ENCODE results near the gene COG5. TPM values are rescaled to one million over a fixed set of nuclear protein-coding genes. Genes with fewer than 3 reads are reported as not detected.

The COG5 gene
- total RNA-seq, 1 donor from 2014 or later, result 37.2 TPM

DNA sequence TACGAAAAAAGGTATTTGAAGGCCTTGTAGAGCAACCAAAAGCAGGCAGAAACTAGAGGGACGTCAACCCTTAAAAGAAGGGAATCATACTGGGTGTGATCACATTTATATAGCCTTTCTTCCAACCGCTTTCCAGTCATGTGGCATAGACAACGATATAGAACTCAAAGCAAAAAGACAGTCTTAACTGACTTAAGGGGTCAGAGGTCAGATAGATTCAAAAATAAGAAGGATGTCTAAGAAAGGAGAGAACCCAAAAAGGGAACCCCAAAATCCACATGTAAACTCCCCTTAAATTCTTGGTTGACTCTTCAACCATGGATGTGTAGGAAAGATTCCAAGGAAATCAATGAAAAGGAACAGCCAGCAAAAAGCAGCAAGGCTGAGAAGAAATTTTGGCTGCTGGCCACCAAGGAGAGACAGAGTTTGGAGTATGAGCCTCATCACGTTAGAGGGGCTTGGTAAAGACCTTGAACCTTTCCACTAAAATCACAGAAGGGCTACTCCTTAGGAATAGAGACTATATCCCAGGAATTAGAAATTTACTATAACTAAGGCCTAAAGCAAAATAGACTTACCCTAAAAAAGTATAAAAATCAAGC, 24.9 kb upstream of the COG5 start:
- Mint-ChIP-seq H3K27me3 (no peaks in the 10 kb centered on the region), H3K9me3 (peaks cover 4% of the 10 kb centered on the region), H3K36me3 (peaks cover 17% of the 10 kb centered on the region), H3K4me3 (no peak overlapping the region), H3K4me1 (ENCODE audit: unreplicated experiment) (peaks cover 5% of the 10 kb centered on the region), H3K27ac (no peak overlapping the region)
- DNase-seq (ENCODE audit: extremely low spot score, unreplicated experiment), result no peak
- TF ChIP-seq, protein P1, sequence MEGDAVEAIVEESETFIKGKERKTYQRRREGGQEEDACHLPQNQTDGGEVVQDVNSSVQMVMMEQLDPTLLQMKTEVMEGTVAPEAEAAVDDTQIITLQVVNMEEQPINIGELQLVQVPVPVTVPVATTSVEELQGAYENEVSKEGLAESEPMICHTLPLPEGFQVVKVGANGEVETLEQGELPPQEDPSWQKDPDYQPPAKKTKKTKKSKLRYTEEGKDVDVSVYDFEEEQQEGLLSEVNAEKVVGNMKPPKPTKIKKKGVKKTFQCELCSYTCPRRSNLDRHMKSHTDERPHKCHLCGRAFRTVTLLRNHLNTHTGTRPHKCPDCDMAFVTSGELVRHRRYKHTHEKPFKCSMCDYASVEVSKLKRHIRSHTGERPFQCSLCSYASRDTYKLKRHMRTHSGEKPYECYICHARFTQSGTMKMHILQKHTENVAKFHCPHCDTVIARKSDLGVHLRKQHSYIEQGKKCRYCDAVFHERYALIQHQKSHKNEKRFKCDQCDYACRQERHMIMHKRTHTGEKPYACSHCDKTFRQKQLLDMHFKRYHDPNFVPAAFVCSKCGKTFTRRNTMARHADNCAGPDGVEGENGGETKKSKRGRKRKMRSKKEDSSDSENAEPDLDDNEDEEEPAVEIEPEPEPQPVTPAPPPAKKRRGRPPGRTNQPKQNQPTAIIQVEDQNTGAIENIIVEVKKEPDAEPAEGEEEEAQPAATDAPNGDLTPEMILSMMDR (conservative IDR thresholded peaks at IDR 0.05), result no peak

DNA sequence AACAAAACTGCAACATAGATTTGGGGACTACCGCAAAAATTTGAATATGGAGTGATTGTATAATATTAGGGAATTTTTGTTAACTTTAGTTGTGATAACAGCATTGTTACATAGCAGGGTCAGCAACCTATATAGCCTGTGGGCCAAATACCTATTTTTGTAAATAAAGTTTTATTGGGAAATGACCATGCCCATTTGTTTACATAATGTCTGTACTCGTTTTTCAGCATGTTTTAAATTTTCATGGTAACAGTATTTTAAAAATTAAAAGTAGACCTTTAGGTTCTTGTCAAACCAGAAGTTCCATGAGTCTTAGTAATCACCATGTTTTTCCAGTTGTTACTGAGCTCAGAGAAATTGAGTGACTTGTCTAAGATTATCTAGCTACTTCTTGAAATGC, 21.0 kb upstream of the COG5 start:
- no peak for DNase-seq (ENCODE audit: extremely low spot score, unreplicated experiment)
- Mint-ChIP-seq H3K27me3 (no peaks in the 10 kb centered on the region), H3K4me3 (no peak overlapping the region), H3K27ac (peak overlapping the region; percentile 39), H3K9me3 (peaks cover 4% of the 10 kb centered on the region), H3K36me3 (peaks cover 15% of the 10 kb centered on the region), H3K4me1 (ENCODE audit: unreplicated experiment) (peaks cover 14% of the 10 kb centered on the region)
- TF ChIP-seq, protein P1 (conservative IDR thresholded peaks at IDR 0.05), result no peak

DNA sequence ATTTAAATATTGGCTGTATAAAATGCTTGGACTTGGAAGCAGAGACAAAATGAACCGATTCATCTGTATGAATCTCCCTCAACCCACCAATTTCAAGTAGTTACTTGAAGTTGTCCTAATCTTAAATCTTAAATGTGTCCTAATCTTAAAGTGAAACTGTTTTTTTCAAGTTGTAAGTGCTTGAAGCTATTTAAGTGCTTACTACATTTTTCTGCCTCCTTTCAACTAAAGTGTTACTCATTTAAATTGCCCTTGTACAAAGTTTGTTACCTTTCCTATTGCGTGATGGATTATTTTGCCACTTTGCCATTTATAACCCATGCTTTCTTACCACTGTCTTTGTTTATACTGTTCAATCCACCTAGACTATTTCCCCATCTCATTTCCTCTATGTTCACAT, 19.2 kb upstream of the COG5 start:
- H3K4me1 Mint-ChIP-seq (ENCODE audit: unreplicated experiment), result peaks cover 14% of the 10 kb centered on the region
- TF ChIP-seq, protein P1 (conservative IDR thresholded peaks at IDR 0.05), result no peak
- no peaks in the 10 kb centered on the region for H3K27me3 Mint-ChIP-seq
- no peak overlapping the region for H3K27ac Mint-ChIP-seq
- peaks cover 8% of the 10 kb centered on the region for H3K36me3 Mint-ChIP-seq
- H3K9me3 Mint-ChIP-seq, result peaks cover 4% of the 10 kb centered on the region
- H3K4me3 Mint-ChIP-seq, result no peak overlapping the region
- DNase-seq (ENCODE audit: extremely low spot score, unreplicated experiment), result no peak

DNA sequence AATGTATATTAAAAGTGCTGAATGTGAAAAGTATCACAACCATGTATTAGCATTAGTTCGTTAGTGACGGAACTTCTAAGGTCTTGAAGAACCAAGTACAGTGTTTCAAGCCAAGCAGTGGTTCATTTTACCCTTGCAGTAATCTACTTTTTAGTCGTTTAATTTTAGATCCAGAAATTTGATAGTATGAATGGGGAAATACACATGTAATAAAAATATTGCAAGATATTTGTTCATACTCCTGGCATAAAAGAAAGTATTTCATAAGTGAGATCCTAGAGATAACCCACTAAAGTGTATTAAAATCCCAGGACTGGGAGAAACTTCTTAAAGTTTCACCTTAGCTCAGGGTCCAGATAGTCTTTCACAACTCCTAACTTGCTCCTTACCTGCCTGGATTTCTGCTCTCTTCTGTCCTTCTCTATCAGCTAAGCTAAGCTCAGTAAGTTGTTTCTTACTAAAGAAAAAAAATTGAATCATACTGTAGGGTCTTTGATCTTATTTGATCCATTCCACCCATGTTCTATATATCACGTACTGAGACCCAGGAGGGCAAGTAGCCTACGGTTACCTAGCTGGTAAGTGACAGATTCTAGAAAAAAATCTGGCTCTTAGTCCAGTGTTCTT, 17.8 kb upstream of the COG5 start:
- H3K27ac Mint-ChIP-seq, result peak overlapping the region; percentile 11
- peaks cover 4% of the 10 kb centered on the region for H3K9me3 Mint-ChIP-seq
- DNase-seq (ENCODE audit: extremely low spot score, unreplicated experiment), result no peak
- H3K36me3 Mint-ChIP-seq, result peaks cover 8% of the 10 kb centered on the region
- TF ChIP-seq, protein P1 (conservative IDR thresholded peaks at IDR 0.05), result no peak
- peak overlapping the region; percentile 89 for H3K4me3 Mint-ChIP-seq
- H3K4me1 Mint-ChIP-seq (ENCODE audit: unreplicated experiment), result peaks cover 14% of the 10 kb centered on the region
- H3K27me3 Mint-ChIP-seq, result no peaks in the 10 kb centered on the region

DNA sequence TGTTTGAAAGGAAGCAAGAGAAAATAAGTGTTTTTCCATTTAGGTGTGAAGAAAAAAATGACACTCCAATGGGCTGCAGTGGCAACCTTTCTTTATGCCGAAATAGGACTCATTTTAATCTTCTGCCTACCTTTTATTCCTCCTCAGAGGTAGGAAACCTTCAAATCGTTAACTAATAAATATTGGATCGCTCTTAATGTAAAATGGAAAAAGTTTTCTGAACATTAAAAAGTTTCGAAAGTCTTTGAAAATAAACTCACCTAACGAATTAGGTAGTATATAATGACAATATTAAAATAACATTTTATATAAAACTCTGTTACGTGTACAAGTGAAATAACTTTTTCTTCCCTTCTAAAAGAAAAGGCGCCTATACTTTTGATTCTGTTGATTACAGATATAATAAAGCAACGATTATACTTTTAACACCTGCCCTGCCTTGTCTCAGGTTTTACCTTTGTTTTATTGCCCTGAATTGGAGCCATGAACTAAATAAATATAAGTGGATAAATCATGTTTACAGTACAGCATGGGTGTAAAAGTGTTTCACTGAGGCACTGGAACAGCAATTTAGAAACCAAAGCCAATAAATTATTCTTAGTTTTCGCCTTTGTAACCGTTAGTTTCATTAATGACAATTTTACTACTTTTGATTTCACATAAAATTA, 17.1 kb upstream of the COG5 start:
- Mint-ChIP-seq H3K27ac (peak overlapping the region; percentile 74), H3K27me3 (no peaks in the 10 kb centered on the region), H3K4me3 (peak overlapping the region; percentile 89), H3K9me3 (peaks cover 4% of the 10 kb centered on the region), H3K4me1 (ENCODE audit: unreplicated experiment) (peaks cover 14% of the 10 kb centered on the region), H3K36me3 (peaks cover 8% of the 10 kb centered on the region)
- no peak for DNase-seq (ENCODE audit: extremely low spot score, unreplicated experiment)
- TF ChIP-seq, protein P1 (conservative IDR thresholded peaks at IDR 0.05), result no peak

All from type B pancreatic cell (in vitro differentiated cells).